HCT116 (cell line): Measurements from ENCODE around the gene SPARCL1. TPM values are rescaled to one million over a fixed set of nuclear protein-coding genes. Genes with fewer than 3 reads are reported as not detected.

ENCODE experiments used
- ATAC-seq: fragments of 200-7000 bp; cut with Tn5 transposase; 2 replicates; pipeline ENCODE4 v1.9.1; 2020; ENCODE audit warnings: mild to moderate bottlenecking, moderate library complexity
- BruUV-seq: library from RNA; stranded (reverse); fragments of 400-500 nt; replicated peaks from 2 replicates; lab custom pipeline; 2021; lab: Mats Ljungman, UMichigan
- CTCF ChIA-PET: fragments of 300-600 bp; sonication (Branson Sonifier 250); formaldehyde crosslinking; loops from one replicate; lab custom pipeline; 2021; ENCODE audit warnings: antibody characterized with exemption; lab: Charles Lee
- POLR2A ChIA-PET: fragments of 300-600, 350-600 bp; sonication (Branson Sonifier 250); formaldehyde crosslinking; loops from one replicate; lab custom pipeline; 2021; ENCODE audit warnings: antibody characterized with exemption; lab: Charles Lee
- RAD21 ChIA-PET, 2 experiments: fragments of 300-600 bp; sonication (Branson Sonifier 250); formaldehyde crosslinking; loops; one replicate each; lab custom pipeline; 2023; ENCODE audit warnings: low total read pairs in 2 of 2; ENCODE audit not compliant: uncharacterized antibody in 2 of 2, unreplicated experiment in 2 of 2, low non-redundant PET in 1 of 2; lab: Charles Lee
- DNase-seq: peaks from one replicate; pipeline ENCODE4 v3.0.0-alpha.2; 2010; ENCODE audit warnings: low read depth, low spot score
- H2AFZ ChIP-seq: fragments of 200-600 bp; shearing (Covaris generic), sonication (generic); 2 replicates; pipeline ENCODE4 v1.6.1; 2017; ENCODE audit warnings: low read depth, mixed run types, mixed read lengths, antibody characterized with exemption, low read length; ENCODE audit not compliant: poor library complexity, severe bottlenecking
- H3K27ac ChIP-seq: 2 replicates; pipeline ENCODE4 v1.5.1; 2012; ENCODE audit warnings: low read depth, low read length
- H3K27me3 ChIP-seq: fragments of 200-600 bp; sonication (generic); 2 replicates; pipeline ENCODE4 v1.6.1; 2016; ENCODE audit warnings: mixed run types, low read length, mixed read lengths; ENCODE audit not compliant: insufficient read depth
- H3K36me3 ChIP-seq, 2 experiments: fragments of 200-500 bp in 1 of 2; fragments of 200-600 bp in 1 of 2; sonication (Bioruptor generic) in 1 of 2; sonication (generic) in 1 of 2; 2 replicates each; pipeline versions ENCODE4 v1.5.1 to v1.6.1; 2014 to 2016; ENCODE audit warnings: low read length in 2 of 2, inconsistent platforms in 1 of 2, mixed read lengths in 1 of 2, mixed run types in 1 of 2; ENCODE audit not compliant: insufficient read depth in 2 of 2, control insufficient read depth in 1 of 2
- H3K4me1 ChIP-seq, 2 experiments: fragments of 200-600 bp in 1 of 2; sonication (generic) in 1 of 2; 2 replicates each; pipeline versions ENCODE4 v1.5.1 to v1.6.1; 2012 to 2017; ENCODE audit warnings: low read length in 2 of 2, inconsistent platforms in 1 of 2, mild to moderate bottlenecking in 1 of 2, mixed read lengths in 1 of 2, mixed run types in 1 of 2, moderate library complexity in 1 of 2; ENCODE audit not compliant: insufficient read depth in 2 of 2, control insufficient read depth in 1 of 2
- H3K4me2 ChIP-seq: fragments of 200-600 bp; sonication (generic); 2 replicates; pipeline ENCODE4 v1.6.1; 2017; ENCODE audit warnings: mixed run types, low read length, mixed read lengths
- H3K4me3 ChIP-seq, 2 experiments: fragments of 200-600 bp in 1 of 2; sonication (generic) in 1 of 2; replicated peaks in 1 of 2; 2 replicates each; pipeline ENCODE4 v1.5.1; 2011 to 2016; ENCODE audit warnings: low read length in 2 of 2, control low read depth in 1 of 2, low read depth in 1 of 2, mild to moderate bottlenecking in 1 of 2, mixed read lengths in 1 of 2, mixed run types in 1 of 2
- H3K79me2 ChIP-seq: fragments of 200-600 bp; sonication (generic); 2 replicates; pipeline ENCODE4 v1.6.1; 2017; ENCODE audit warnings: mild to moderate bottlenecking, mixed run types, low read length, moderate library complexity, mixed read lengths; ENCODE audit not compliant: insufficient read depth
- H3K9ac ChIP-seq: fragments of 200-600 bp; sonication (generic); 2 replicates; pipeline ENCODE4 v1.6.1; 2016; ENCODE audit warnings: low read length, mixed read lengths
- H3K9me2 ChIP-seq: fragments of 200-600 bp; sonication (generic), shearing (Covaris generic); 2 replicates; pipeline ENCODE4 v1.6.1; 2017; ENCODE audit warnings: mixed run types, mild to moderate bottlenecking, moderate library complexity; ENCODE audit not compliant: insufficient read depth
- H3K9me3 ChIP-seq, 2 experiments: fragments of 200-500 bp in 1 of 2; fragments of 200-600 bp in 1 of 2; sonication (Bioruptor generic) in 1 of 2; sonication (generic) in 1 of 2; 2 replicates each; pipeline ENCODE4 v1.6.1; 2014 to 2017; ENCODE audit warnings: low read length in 2 of 2, mixed read lengths in 2 of 2, inconsistent platforms in 1 of 2, low read depth in 1 of 2, mild to moderate bottlenecking in 1 of 2, mixed run types in 1 of 2, moderate library complexity in 1 of 2; ENCODE audit not compliant: control insufficient read depth in 1 of 2, insufficient read depth in 1 of 2
- H4K20me1 ChIP-seq: fragments of 200-600 bp; sonication (generic), shearing (Covaris generic); 2 replicates; pipeline ENCODE4 v1.6.1; 2017; ENCODE audit warnings: mixed run types, mild to moderate bottlenecking, moderate library complexity; ENCODE audit not compliant: insufficient read depth
- CBX3 ChIP-seq: IDR thresholded peaks from 2 replicates; pipeline ENCODE4 v1.6.1; 2012; ENCODE audit warnings: low read depth
- CEBPB ChIP-seq: IDR thresholded peaks from 2 replicates; pipeline ENCODE4 v1.6.1; 2012; ENCODE audit warnings: low read depth
- EGR1 ChIP-seq: IDR thresholded peaks from 2 replicates; pipeline ENCODE4 v1.6.1; 2012; ENCODE audit warnings: low read depth
- ELF1 ChIP-seq: IDR thresholded peaks from 2 replicates; pipeline ENCODE4 v1.6.1; 2012; ENCODE audit warnings: low read depth, borderline replicate concordance
- EZH2phosphoT487 ChIP-seq: fragments of 200-600 bp; IDR thresholded peaks from 2 replicates; pipeline ENCODE4 v1.6.1; 2018; ENCODE audit warnings: antibody characterized with exemption, borderline replicate concordance
- FOSL1 ChIP-seq: IDR thresholded peaks from 2 replicates; pipeline ENCODE4 v1.6.1; 2012; ENCODE audit warnings: low read depth
- JUND ChIP-seq: IDR thresholded peaks from 2 replicates; pipeline ENCODE4 v1.6.1; 2012
- POLR2A ChIP-seq: IDR thresholded peaks from 2 replicates; pipeline ENCODE4 v1.7.0; 2011; ENCODE audit warnings: borderline replicate concordance; ENCODE audit not compliant: insufficient read depth, insufficient read length; ENCODE audit errors: extremely low read depth
- POLR2AphosphoS5 ChIP-seq: IDR thresholded peaks from 2 replicates; pipeline ENCODE4 v1.6.1; 2011; ENCODE audit warnings: mild to moderate bottlenecking, low read depth, low read length, moderate library complexity
- SIN3A ChIP-seq: IDR thresholded peaks from 2 replicates; pipeline ENCODE4 v1.6.1; 2012; ENCODE audit warnings: low read depth
- SP1 ChIP-seq: IDR thresholded peaks from 2 replicates; pipeline ENCODE4 v1.6.1; 2012; ENCODE audit warnings: low read depth
- SRF ChIP-seq: IDR thresholded peaks from 2 replicates; pipeline ENCODE4 v1.6.1; 2012; ENCODE audit warnings: low read depth
- TCF7L2 ChIP-seq: IDR thresholded peaks from 2 replicates; pipeline ENCODE4 v1.7.0; 2011; ENCODE audit warnings: borderline replicate concordance, inconsistent platforms; ENCODE audit not compliant: insufficient read depth, insufficient read length; ENCODE audit errors: extremely low read depth
- YY1 ChIP-seq: IDR thresholded peaks from 2 replicates; pipeline ENCODE4 v1.6.1; 2011; ENCODE audit warnings: low read length, low read depth, moderate library complexity, mild to moderate bottlenecking; ENCODE audit not compliant: insufficient replicate concordance; ENCODE audit errors: extremely low read depth
- ZFX ChIP-seq: fragments of 450-650 bp; IDR thresholded peaks from 2 replicates; pipeline ENCODE4 v1.6.1; 2017
- ZNF274 ChIP-seq: fragments of 200-500 bp; sonication (Bioruptor generic); IDR thresholded peaks from 2 replicates; pipeline ENCODE4 v1.6.1; 2014; ENCODE audit warnings: mild to moderate bottlenecking, low read depth, low read length, inconsistent platforms
- intact Hi-C: fragments of 100-400 bp; cut with micrococcal nuclease; formaldehyde crosslinking; loops from 2 replicates; pipeline ENCODE4 v1.10.0; 2022
- total RNA-seq: library from RNA; stranded (reverse); gene quantifications from one replicate; pipeline ENCODE4 v1.2.1, GENCODE V29; 2021; ENCODE audit not compliant: unreplicated experiment
- TF ChIP-seq, protein P1 (sequence below): IDR thresholded peaks from 2 replicates; pipeline ENCODE4 v1.6.1; 2012
- TF ChIP-seq, protein P2 (sequence below): IDR thresholded peaks from 2 replicates; pipeline ENCODE4 v1.6.1; 2011; ENCODE audit warnings: mild to moderate bottlenecking, low read length, moderate library complexity; ENCODE audit not compliant: insufficient replicate concordance; ENCODE audit errors: extremely low read depth
- TF ChIP-seq, protein P3 (sequence below), 3 experiments: fragments of 200-600 bp in 1 of 3; sonication (generic) in 1 of 3; IDR thresholded peaks in 2 of 3; conservative IDR thresholded peaks in 1 of 3; 2 replicates each; pipeline ENCODE4 v1.5.1; 2012 to 2017; ENCODE audit warnings: low read depth in 2 of 3, low read length in 2 of 3, antibody characterized with exemption in 1 of 3, borderline replicate concordance in 1 of 3, control low read depth in 1 of 3, mild to moderate bottlenecking in 1 of 3, mixed read lengths in 1 of 3, mixed run types in 1 of 3, moderate library complexity in 1 of 3; ENCODE audit not compliant: insufficient read depth in 1 of 3

The SPARCL1 gene
- total RNA-seq, 1 experiment from 2014 or later = 0.96 TPM

DNA sequence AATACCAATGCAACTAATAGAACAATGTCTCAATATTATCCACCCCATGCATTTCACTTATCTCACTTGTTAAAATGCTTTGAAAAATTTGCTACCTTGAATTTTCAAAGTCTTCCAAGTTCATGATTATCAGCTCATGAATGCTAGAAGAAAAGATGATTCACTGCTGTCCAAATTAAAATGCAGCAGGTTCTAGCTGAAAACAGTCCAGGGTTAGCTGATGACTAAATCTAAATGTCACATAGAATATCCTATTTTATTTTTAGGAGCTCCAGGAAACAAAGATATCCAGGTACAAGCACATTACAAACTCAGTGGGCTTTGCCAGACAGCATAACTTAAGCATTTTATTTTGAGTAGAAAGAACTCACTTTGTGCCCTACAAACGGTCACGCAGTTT, 38.0 kb upstream of the SPARCL1 start:
- no peak for DNase-seq
- Histone ChIP-seq H3K9me3 (no peaks in the 10 kb centered on the region), H3K27ac (no peak overlapping the region), H3K4me3 (no peak overlapping the region), H4K20me1 (no peaks in the 10 kb centered on the region), H3K27me3 (no peaks in the 10 kb centered on the region), H3K36me3 (no peaks in the 10 kb centered on the region), H2AFZ (no peak overlapping the region), H3K79me2 (no peaks in the 10 kb centered on the region), H3K4me2 (no peak overlapping the region), H3K9me2 (no peaks in the 10 kb centered on the region), H3K9ac (no peak overlapping the region), H3K4me1 (no peaks in the 10 kb centered on the region)
- POLR2A ChIA-PET = no interaction called here
- no TSS peak for BruUV-seq
- CTCF ChIA-PET = no interaction called here
- RAD21 ChIA-PET = no interaction called here
- TF ChIP-seq TCF7L2 (no peak), ZNF274 (no peak), EGR1 (no peak), POLR2A (no peak)
- intact Hi-C loops = no loop called here
- ATAC-seq = no peak

DNA sequence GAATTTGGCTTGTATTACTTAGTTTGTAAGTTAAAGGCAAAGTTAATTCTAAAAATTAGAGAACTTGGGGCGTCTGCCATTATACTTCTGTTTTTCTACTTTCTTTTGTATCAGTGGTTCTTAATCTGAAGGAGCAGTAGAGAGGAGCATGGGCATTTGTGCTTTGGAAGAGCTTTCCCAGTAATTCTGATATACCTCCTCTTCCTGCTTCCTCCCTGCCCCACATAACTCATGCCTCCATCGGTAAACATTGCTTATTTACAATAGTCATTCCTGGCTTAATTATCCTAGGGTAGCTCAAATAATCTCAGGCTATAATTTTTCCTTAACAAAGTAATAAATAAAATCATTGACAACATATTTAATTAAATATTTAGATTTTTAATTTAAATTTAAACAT, 37.1 kb upstream of the SPARCL1 start:
- ChIA-PET POLR2A (no interaction called here), CTCF (no interaction called here), RAD21 (no interaction called here)
- H3K27ac ChIP-seq = no peak overlapping the region
- H3K4me2 ChIP-seq = no peak overlapping the region
- H4K20me1 ChIP-seq = no peaks in the 10 kb centered on the region
- no peaks in the 10 kb centered on the region for H3K36me3 ChIP-seq
- intact Hi-C loops = no loop called here
- H3K79me2 ChIP-seq = no peaks in the 10 kb centered on the region
- DNase-seq (no peak), ATAC-seq (no peak)
- no peaks in the 10 kb centered on the region for H3K9me2 ChIP-seq
- H2AFZ ChIP-seq = no peak overlapping the region
- BruUV-seq = no TSS peak
- H3K27me3 ChIP-seq = no peaks in the 10 kb centered on the region
- no peaks in the 10 kb centered on the region for H3K4me1 ChIP-seq
- H3K9me3 ChIP-seq = no peaks in the 10 kb centered on the region
- no peak overlapping the region for H3K4me3 ChIP-seq
- H3K9ac ChIP-seq = no peak overlapping the region
- TF ChIP-seq SIN3A = no peak
- TF ChIP-seq, protein P1, sequence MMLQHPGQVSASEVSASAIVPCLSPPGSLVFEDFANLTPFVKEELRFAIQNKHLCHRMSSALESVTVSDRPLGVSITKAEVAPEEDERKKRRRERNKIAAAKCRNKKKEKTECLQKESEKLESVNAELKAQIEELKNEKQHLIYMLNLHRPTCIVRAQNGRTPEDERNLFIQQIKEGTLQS = no peak
- no peak for TF ChIP-seq POLR2AphosphoS5
- no peak for TF ChIP-seq CBX3
- no peak for TF ChIP-seq TCF7L2
- no peak for TF ChIP-seq POLR2A
- TF ChIP-seq, protein P2, sequence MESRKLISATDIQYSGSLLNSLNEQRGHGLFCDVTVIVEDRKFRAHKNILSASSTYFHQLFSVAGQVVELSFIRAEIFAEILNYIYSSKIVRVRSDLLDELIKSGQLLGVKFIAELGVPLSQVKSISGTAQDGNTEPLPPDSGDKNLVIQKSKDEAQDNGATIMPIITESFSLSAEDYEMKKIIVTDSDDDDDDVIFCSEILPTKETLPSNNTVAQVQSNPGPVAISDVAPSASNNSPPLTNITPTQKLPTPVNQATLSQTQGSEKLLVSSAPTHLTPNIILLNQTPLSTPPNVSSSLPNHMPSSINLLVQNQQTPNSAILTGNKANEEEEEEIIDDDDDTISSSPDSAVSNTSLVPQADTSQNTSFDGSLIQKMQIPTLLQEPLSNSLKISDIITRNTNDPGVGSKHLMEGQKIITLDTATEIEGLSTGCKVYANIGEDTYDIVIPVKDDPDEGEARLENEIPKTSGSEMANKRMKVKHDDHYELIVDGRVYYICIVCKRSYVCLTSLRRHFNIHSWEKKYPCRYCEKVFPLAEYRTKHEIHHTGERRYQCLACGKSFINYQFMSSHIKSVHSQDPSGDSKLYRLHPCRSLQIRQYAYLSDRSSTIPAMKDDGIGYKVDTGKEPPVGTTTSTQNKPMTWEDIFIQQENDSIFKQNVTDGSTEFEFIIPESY = no peak
- no peak for TF ChIP-seq EZH2phosphoT487
- TF ChIP-seq YY1 = no peak
- TF ChIP-seq ZFX = no peak
- TF ChIP-seq ELF1 = no peak
- TF ChIP-seq, protein P3, sequence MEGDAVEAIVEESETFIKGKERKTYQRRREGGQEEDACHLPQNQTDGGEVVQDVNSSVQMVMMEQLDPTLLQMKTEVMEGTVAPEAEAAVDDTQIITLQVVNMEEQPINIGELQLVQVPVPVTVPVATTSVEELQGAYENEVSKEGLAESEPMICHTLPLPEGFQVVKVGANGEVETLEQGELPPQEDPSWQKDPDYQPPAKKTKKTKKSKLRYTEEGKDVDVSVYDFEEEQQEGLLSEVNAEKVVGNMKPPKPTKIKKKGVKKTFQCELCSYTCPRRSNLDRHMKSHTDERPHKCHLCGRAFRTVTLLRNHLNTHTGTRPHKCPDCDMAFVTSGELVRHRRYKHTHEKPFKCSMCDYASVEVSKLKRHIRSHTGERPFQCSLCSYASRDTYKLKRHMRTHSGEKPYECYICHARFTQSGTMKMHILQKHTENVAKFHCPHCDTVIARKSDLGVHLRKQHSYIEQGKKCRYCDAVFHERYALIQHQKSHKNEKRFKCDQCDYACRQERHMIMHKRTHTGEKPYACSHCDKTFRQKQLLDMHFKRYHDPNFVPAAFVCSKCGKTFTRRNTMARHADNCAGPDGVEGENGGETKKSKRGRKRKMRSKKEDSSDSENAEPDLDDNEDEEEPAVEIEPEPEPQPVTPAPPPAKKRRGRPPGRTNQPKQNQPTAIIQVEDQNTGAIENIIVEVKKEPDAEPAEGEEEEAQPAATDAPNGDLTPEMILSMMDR (IDR thresholded peaks at IDR 0.05 in 2 of 3, conservative IDR thresholded peaks at IDR 0.05 in 1 of 3; ENCODE audit: borderline replicate concordance in 1 of 3, insufficient read depth in 1 of 3, low read depth in 2 of 3, low read length in 2 of 3) = no peak
- no peak for TF ChIP-seq EGR1
- no peak for TF ChIP-seq SRF
- TF ChIP-seq JUND = no peak
- TF ChIP-seq FOSL1 = no peak
- TF ChIP-seq CEBPB = no peak
- TF ChIP-seq SP1 = no peak
- no peak for TF ChIP-seq ZNF274
